Activated CD8-positive, alpha-beta memory T cell treated with anti-CD3 and anti-CD28 coated beads, Interleukin-2, amount 50 U/mL, for 1 hour (primary cell): ENCODE measurements around the gene SERINC3.

Experiments
- DNase-seq: peaks from one replicate; pipeline ENCODE4 v3.0.0-alpha.2; 2020; ENCODE audit errors: extremely low read depth

Gene SERINC3

GRCh38 chr20:44464514-44464913 lies 57.4 kb downstream of the SERINC3 start:
- no peak for DNase-seq

GRCh38 chr20:44463466-44463865 lies 58.4 kb downstream of the SERINC3 start:
- DNase-seq = no peak

- DNase-seq = no peak
Observed at GRCh38 chr20:44461803-44462174, 60.1 kb downstream of the SERINC3 start.

- DNase-seq = no peak
Observed at GRCh38 chr20:44461142-44461802, 60.6 kb downstream of the SERINC3 start.

GRCh38 chr20:44460795-44461141 lies 61.1 kb downstream of the SERINC3 start:
- DNase-seq = no peak

GRCh38 chr20:44459271-44459670 lies 62.6 kb downstream of the SERINC3 start:
- no peak for DNase-seq

GRCh38 chr20:44457016-44457415 lies 64.9 kb downstream of the SERINC3 start:
- DNase-seq = no peak

GRCh38 chr20:44456611-44457010 lies 65.3 kb downstream of the SERINC3 start:
- no peak for DNase-seq

GRCh38 chr20:44455126-44455525 lies 66.7 kb downstream of the SERINC3 start:
- no peak for DNase-seq

- no peak for DNase-seq
Observed at GRCh38 chr20:44454306-44454963, 67.4 kb downstream of the SERINC3 start.

- no peak for DNase-seq
Observed at GRCh38 chr20:44450903-44451450, 70.9 kb downstream of the SERINC3 start.

GRCh38 chr20:44450281-44450889 lies 71.5 kb downstream of the SERINC3 start:
- DNase-seq = no peak

GRCh38 chr20:44449864-44450263 lies 72.0 kb downstream of the SERINC3 start:
- no peak for DNase-seq

GRCh38 chr20:44448753-44449546 lies 72.9 kb downstream of the SERINC3 start:
- DNase-seq = no peak

GRCh38 chr20:44447827-44448419 lies 73.9 kb downstream of the SERINC3 start:
- no peak for DNase-seq
